AG20443 (cell line): ENCODE results near the gene GSTT2.

Experiments
- DNase-seq: peaks from one replicate; pipeline ENCODE4 v3.0.0; 2012; ENCODE audit warnings: low spot score, mixed read lengths

Gene GSTT2

GRCh38 chr22:24009227-24010017 lies 29.5 kb downstream of the GSTT2 start:
- DNase-seq = no peak

- no peak for DNase-seq
Measured at GRCh38 chr22:24010018-24010391, 30.1 kb downstream of the GSTT2 start.

- DNase-seq = no peak
Measured at GRCh38 chr22:24011735-24012068, 31.8 kb downstream of the GSTT2 start.

- DNase-seq = no peak
Measured at GRCh38 chr22:24016156-24016555, 36.2 kb downstream of the GSTT2 start.

GRCh38 chr22:24021304-24021703 lies 41.4 kb downstream of the GSTT2 start:
- DNase-seq = no peak

- DNase-seq = no peak
Measured at GRCh38 chr22:24023204-24023789, 43.4 kb downstream of the GSTT2 start.

- DNase-seq = no peak
Measured at GRCh38 chr22:24024354-24024753, 44.4 kb downstream of the GSTT2 start.

- no peak for DNase-seq
Measured at GRCh38 chr22:24025475-24025874, 45.5 kb downstream of the GSTT2 start.

- DNase-seq = no peak
Measured at GRCh38 chr22:24026056-24026455, 46.1 kb downstream of the GSTT2 start.

- no peak for DNase-seq
Measured at GRCh38 chr22:24026733-24027132, 46.8 kb downstream of the GSTT2 start.

GRCh38 chr22:24027389-24027975 lies 47.5 kb downstream of the GSTT2 start:
- no peak for DNase-seq

GRCh38 chr22:24027991-24028390 lies 48.1 kb downstream of the GSTT2 start:
- DNase-seq = no peak

- DNase-seq = no peak
Measured at GRCh38 chr22:24028533-24028932, 48.6 kb downstream of the GSTT2 start.

- DNase-seq = no peak
Measured at GRCh38 chr22:24029304-24029703, 49.4 kb downstream of the GSTT2 start.

GRCh38 chr22:24030186-24030702 lies 50.3 kb downstream of the GSTT2 start:
- DNase-seq = no peak
